Activated B cell treated with CpG ODN at 0.5 μM for 24 hours (primary cell): ENCODE measurements around the gene SPOCK1. TPM values are rescaled to one million over a fixed set of nuclear protein-coding genes. Genes with fewer than 3 reads are reported as not detected.

Experiments used
- ATAC-seq: fragments of 200-7000 bp; cut with Tn5 transposase; one replicate; pipeline ENCODE4 v1.10.0; 2021; ENCODE audit warnings: low read depth, mild to moderate bottlenecking, moderate library complexity
- CTCF ChIA-PET: fragments of 350-600 bp; sonication (Branson Sonifier 250); formaldehyde crosslinking; loops from one replicate; lab custom pipeline; 2021; ENCODE audit warnings: antibody characterized with exemption; lab: Charles Lee
- POLR2A ChIA-PET: fragments of 350-600 bp; sonication (Branson Sonifier 250); formaldehyde crosslinking; loops from one replicate; lab custom pipeline; 2021; ENCODE audit warnings: antibody characterized with exemption; lab: Charles Lee
- DNase-seq: peaks from one replicate; pipeline ENCODE4 v3.0.0; 2022
- H3K27ac Mint-ChIP-seq: one replicate; pipeline ENCODE4 v1.8.0; 2020; ENCODE audit warnings: mixed read lengths
- H3K27me3 Mint-ChIP-seq: one replicate; pipeline ENCODE4 v1.8.0; 2021; ENCODE audit warnings: mixed read lengths
- H3K36me3 Mint-ChIP-seq: one replicate; pipeline ENCODE4 v1.8.0; 2021; ENCODE audit warnings: low read depth, mixed read lengths
- H3K4me1 Mint-ChIP-seq: one replicate; pipeline ENCODE4 v1.8.0; 2021; ENCODE audit warnings: mixed read lengths
- H3K4me3 Mint-ChIP-seq: one replicate; pipeline ENCODE4 v1.8.0; 2020; ENCODE audit warnings: mild to moderate bottlenecking, mixed read lengths
- H3K9me3 Mint-ChIP-seq: one replicate; pipeline ENCODE4 v1.8.0; 2020; ENCODE audit warnings: mixed read lengths
- CTCF ChIP-seq: fragments of 200-600 bp; IDR thresholded peaks from one replicate; pipeline ENCODE4 v1.8.0; 2022; ENCODE audit warnings: antibody characterized with exemption, mild to moderate bottlenecking
- intact Hi-C: fragments of 100-400 bp; cut with micrococcal nuclease; formaldehyde crosslinking; loops from one replicate; pipeline ENCODE4 v1.15.1; 2024
- total RNA-seq: library from RNA; stranded (reverse); gene quantifications from 2 replicates; pipeline ENCODE4 v1.2.3, GENCODE V29; 2022

Gene SPOCK1
- total RNA-seq, 1 donor from 2014 or later, result not detected

- no peak for TF ChIP-seq CTCF
- ChIA-PET CTCF (no interaction called here), POLR2A (no interaction called here)
- H3K27me3 Mint-ChIP-seq, result peaks cover 5% of the 10 kb centered on the region
- H3K9me3 Mint-ChIP-seq, result no peaks in the 10 kb centered on the region
- intact Hi-C loops, result no loop called here
- no peak overlapping the region for H3K4me3 Mint-ChIP-seq
- no peaks in the 10 kb centered on the region for H3K4me1 Mint-ChIP-seq
- DNase-seq (no peak), ATAC-seq (no peak)
- H3K36me3 Mint-ChIP-seq, result no peaks in the 10 kb centered on the region
- H3K27ac Mint-ChIP-seq, result no peak overlapping the region
Measured at GRCh38 chr5:137265457-137265856, 233.7 kb downstream of the SPOCK1 start.

- H3K9me3 Mint-ChIP-seq, result no peaks in the 10 kb centered on the region
- no peaks in the 10 kb centered on the region for H3K36me3 Mint-ChIP-seq
- H3K27ac Mint-ChIP-seq, result no peak overlapping the region
- ChIA-PET POLR2A (no interaction called here), CTCF (no interaction called here)
- DNase-seq (no peak), ATAC-seq (no peak)
- H3K27me3 Mint-ChIP-seq, result peaks cover 5% of the 10 kb centered on the region
- intact Hi-C loops, result no loop called here
- H3K4me1 Mint-ChIP-seq, result no peaks in the 10 kb centered on the region
- H3K4me3 Mint-ChIP-seq, result no peak overlapping the region
- no peak for TF ChIP-seq CTCF
Measured at GRCh38 chr5:137264573-137264972, 234.6 kb downstream of the SPOCK1 start.

GRCh38 chr5:137264041-137264440 is 235.1 kb downstream of the SPOCK1 start:
- intact Hi-C loops, result no loop called here
- no peak overlapping the region for H3K27ac Mint-ChIP-seq
- H3K36me3 Mint-ChIP-seq, result no peaks in the 10 kb centered on the region
- ChIA-PET POLR2A (no interaction called here), CTCF (no interaction called here)
- ATAC-seq, result no peak
- H3K4me3 Mint-ChIP-seq, result no peak overlapping the region
- no peaks in the 10 kb centered on the region for H3K9me3 Mint-ChIP-seq
- H3K4me1 Mint-ChIP-seq, result no peaks in the 10 kb centered on the region
- no peak for TF ChIP-seq CTCF
- peaks cover 7% of the 10 kb centered on the region for H3K27me3 Mint-ChIP-seq
- DNase-seq, result no peak

- Mint-ChIP-seq H3K4me1 (no peaks in the 10 kb centered on the region), H3K27ac (no peak overlapping the region), H3K27me3 (peaks cover 11% of the 10 kb centered on the region), H3K9me3 (no peaks in the 10 kb centered on the region), H3K36me3 (no peaks in the 10 kb centered on the region), H3K4me3 (no peak overlapping the region)
- CTCF ChIA-PET, result no interaction called here
- ATAC-seq, result no peak
- no peak for DNase-seq
- intact Hi-C loops, result no loop called here
- POLR2A ChIA-PET, result no interaction called here
- no peak for TF ChIP-seq CTCF
Measured at GRCh38 chr5:137263371-137264005, 235.6 kb downstream of the SPOCK1 start.

- TF ChIP-seq CTCF, result no peak
- ATAC-seq (no peak), DNase-seq (no peak)
- Mint-ChIP-seq H3K27ac (no peak overlapping the region), H3K4me1 (no peaks in the 10 kb centered on the region), H3K9me3 (no peaks in the 10 kb centered on the region), H3K27me3 (peaks cover 9% of the 10 kb centered on the region), H3K4me3 (no peak overlapping the region), H3K36me3 (no peaks in the 10 kb centered on the region)
- intact Hi-C loops, result no loop called here
- CTCF ChIA-PET, result no interaction called here
- POLR2A ChIA-PET, result no interaction called here
Measured at GRCh38 chr5:137262818-137263217, 236.3 kb downstream of the SPOCK1 start.
